Vagina (tissue), 2 donors: ENCODE data around the gene RNF10. TPM values are rescaled to one million over a fixed set of nuclear protein-coding genes. Genes with fewer than 3 reads are reported as not detected.

Source experiments
- DNase-seq, 2 donors: peaks; one replicate each; pipeline ENCODE4 v3.0.0-alpha.2; 2017; ENCODE audit errors: extremely low spot score in 2 of 2
- H3K27ac ChIP-seq: fragments of 200-600 bp; sonication (generic); one replicate; pipeline ENCODE4 v1.5.1; 2019
- H3K27me3 ChIP-seq: fragments of 200-600 bp; sonication (generic); one replicate; pipeline ENCODE4 v1.5.1; 2019
- H3K36me3 ChIP-seq, 2 donors: fragments of 200-600 bp; sonication (generic); one replicate each; pipeline ENCODE4 v1.5.1; 2017 to 2019
- H3K4me1 ChIP-seq: fragments of 200-600 bp; sonication (generic); one replicate; pipeline ENCODE4 v1.5.1; 2019
- H3K4me3 ChIP-seq, 2 donors: fragments of 200-600 bp; sonication (generic); 1 replicate in 1 of 2; 2 replicates in 1 of 2; pipeline ENCODE4 v1.5.1; 2016 to 2019
- H3K9me3 ChIP-seq: fragments of 200-600 bp; sonication (generic); one replicate; pipeline ENCODE4 v1.5.1; 2019
- CTCF ChIP-seq, 3 experiments: fragments of 450-650 bp in 2 of 3; fragments of 200-600 bp in 1 of 3; sonication (generic) in 1 of 3; IDR thresholded peaks; one replicate each; pipeline ENCODE4 v1.5.1; 2017 to 2019; ENCODE audit warnings: antibody characterized with exemption in 3 of 3, mild to moderate bottlenecking in 2 of 3, moderate library complexity in 2 of 3
- POLR2A ChIP-seq, 2 donors: fragments of 450-650 bp; IDR thresholded peaks; one replicate each; pipeline ENCODE4 v1.6.1; 2017; ENCODE audit warnings: antibody characterized with exemption in 2 of 2, mild to moderate bottlenecking in 2 of 2, moderate library complexity in 2 of 2
- POLR2AphosphoS5 ChIP-seq, 2 donors: sonication (generic); formaldehyde crosslinking; IDR thresholded peaks; one replicate each; pipeline ENCODE4 v1.9.0; 2017; ENCODE audit warnings: antibody characterized with exemption in 2 of 2, mild to moderate bottlenecking in 2 of 2, low read depth in 1 of 2; ENCODE audit not compliant: insufficient read depth in 1 of 2
- intact Hi-C: fragments of 100-400 bp; cut with DNase I; formaldehyde crosslinking; loops from one replicate; pipeline ENCODE4 v1.15.1; 2023
- total RNA-seq: library from RNA; depleted of rRNA; stranded (reverse); fragments of >200 nt; gene quantifications from one replicate; pipeline ENCODE4 v1.2.3, GENCODE V29; 2016

Gene RNF10
- total RNA-seq, 1 donor from 2014 or later, result 161 TPM

GRCh38 chr12:120574106-120574505 lies 40.0 kb downstream of the RNF10 start:
- intact Hi-C loops, result no loop called here
- DNase-seq, result no peak

DNA sequence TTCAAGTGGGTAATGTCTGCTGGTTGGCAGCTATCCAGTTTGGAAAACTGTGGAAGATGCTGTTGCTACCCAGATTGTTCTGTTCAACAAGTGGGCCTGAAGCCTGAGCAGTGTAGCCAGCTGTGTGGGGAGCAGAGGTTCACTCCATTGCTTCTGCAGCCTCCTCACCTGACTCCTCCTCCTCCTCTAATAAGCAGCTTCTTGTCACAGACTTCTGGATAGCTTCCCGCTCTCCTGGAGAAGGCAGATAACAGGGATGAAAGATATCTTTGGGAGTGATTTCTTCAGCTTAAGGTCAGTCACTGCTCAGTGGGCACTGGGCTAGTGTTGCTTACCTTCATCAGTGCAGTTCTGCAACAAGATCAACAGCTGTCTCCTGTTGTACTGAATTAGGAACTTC lies 45.0 kb downstream of the RNF10 start:
- H3K9me3 ChIP-seq, result no peaks in the 10 kb centered on the region
- TF ChIP-seq POLR2A (IDR thresholded peaks at IDR 0.05) (no peak), CTCF (IDR thresholded peaks at IDR 0.05) (no peak), POLR2AphosphoS5 (IDR thresholded peaks at IDR 0.05; ENCODE audit: insufficient read depth in 1 of 2, low read depth in 1 of 2) (no peak)
- no peak overlapping the region for H3K4me3 ChIP-seq
- H3K4me1 ChIP-seq, result peaks cover 28% of the 10 kb centered on the region
- DNase-seq, result no peak
- no peak overlapping the region for H3K27ac ChIP-seq
- H3K27me3 ChIP-seq, result no peaks in the 10 kb centered on the region
- peaks cover 0 to 47% of the 10 kb centered on the region in 2 donors for H3K36me3 ChIP-seq
- intact Hi-C loops, result no loop called here

More at GRCh38 chr12:120574106-120574505, 40.0 kb downstream of the RNF10 start:
- Histone ChIP-seq H3K9me3 (no peaks in the 10 kb centered on the region), H3K4me1 (no peaks in the 10 kb centered on the region), H3K27ac (no peak overlapping the region), H3K4me3 (no peak overlapping the region), H3K36me3 (peaks cover 0 to 92% of the 10 kb centered on the region in 2 donors), H3K27me3 (no peaks in the 10 kb centered on the region)
- TF ChIP-seq POLR2A (IDR thresholded peaks at IDR 0.05), result no peak
- no peak for TF ChIP-seq CTCF (IDR thresholded peaks at IDR 0.05)

DNA sequence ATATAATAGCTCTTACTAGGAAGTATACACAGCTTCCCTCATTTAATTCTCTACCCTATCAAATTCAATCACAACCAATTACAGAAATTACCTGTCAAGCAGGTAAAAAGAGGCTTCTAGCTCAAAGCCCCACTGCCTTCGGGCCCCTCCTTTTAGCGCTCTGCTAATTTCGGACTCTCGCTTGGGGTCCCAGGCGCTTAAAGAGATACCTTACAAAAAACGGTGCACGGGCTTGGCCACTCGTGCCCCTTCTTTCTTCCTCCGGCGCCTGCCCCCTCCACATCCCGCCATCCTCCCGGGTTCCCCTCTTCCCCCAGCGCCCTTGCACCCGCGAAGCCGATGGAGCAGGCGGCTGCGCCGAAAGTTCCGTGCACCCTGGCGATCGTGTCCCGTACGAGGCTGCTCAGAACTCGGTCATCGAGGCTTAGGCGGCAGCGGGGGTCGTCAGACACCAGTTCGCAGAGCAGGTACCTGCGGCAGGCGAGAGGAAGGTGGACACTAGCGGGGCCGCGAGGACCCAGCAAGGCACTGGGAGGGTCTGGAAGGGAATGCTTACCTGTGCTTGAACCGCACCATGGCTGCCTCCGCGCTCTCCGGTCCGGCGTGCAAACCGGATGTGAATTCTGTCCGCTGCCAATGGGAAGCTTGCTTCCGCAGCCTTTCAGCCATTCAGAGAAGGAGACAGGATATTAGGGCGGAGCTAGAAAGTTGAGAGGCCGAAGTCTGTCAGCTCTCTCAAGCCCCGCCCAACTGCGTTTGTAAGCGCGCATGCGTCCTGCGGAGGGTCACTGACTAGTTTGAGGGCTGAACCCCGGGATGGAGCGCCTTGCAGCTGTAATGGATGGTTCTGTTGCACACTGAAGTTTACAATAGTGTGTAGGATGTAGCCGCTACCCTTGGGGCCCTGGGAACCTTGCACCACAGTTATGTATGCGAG lies 46.9 kb downstream of the RNF10 start, which contains the start of gene POP5:
Gene POP5, minus strand, starts transcription at position 616 of the 937 bp plus-strand sequence. Its CDS starts 40 bp downstream, at position 576.
- TF ChIP-seq POLR2AphosphoS5 (IDR thresholded peaks at IDR 0.05; ENCODE audit: insufficient read depth in 1 of 2, low read depth in 1 of 2), result peak; percentile 88 to 97
- peak in 1 of 3 experiments; percentile 22 for TF ChIP-seq CTCF (IDR thresholded peaks at IDR 0.05)
- no peak for TF ChIP-seq POLR2A (IDR thresholded peaks at IDR 0.05)
- Histone ChIP-seq H3K4me3 (peak within 1 kb of the TSS; percentile 71 to 73), H3K9me3 (no peaks in the 10 kb centered on the region), H3K4me1 (peaks cover 36% of the 10 kb centered on the region), H3K27ac (peak within 1 kb of the TSS; percentile 38), H3K27me3 (no peaks in the 10 kb centered on the region), H3K36me3 (peaks cover 0 to 31% of the 10 kb centered on the region in 2 donors)
- peak; percentile 97 for DNase-seq
- intact Hi-C loops, result loop anchor here (5.0 kb wide), 2 partner anchors 66 to 131 kb away; partner anchors contain the start of gene UNC119B

- peak overlapping the region; percentile 71 to 73 for H3K4me3 ChIP-seq
- DNase-seq, result no peak
- TF ChIP-seq POLR2A (IDR thresholded peaks at IDR 0.05), result no peak
- TF ChIP-seq POLR2AphosphoS5 (IDR thresholded peaks at IDR 0.05; ENCODE audit: insufficient read depth in 1 of 2, low read depth in 1 of 2), result no peak
- TF ChIP-seq CTCF (IDR thresholded peaks at IDR 0.05), result no peak
- H3K9me3 ChIP-seq, result no peaks in the 10 kb centered on the region
- H3K27ac ChIP-seq, result peak overlapping the region; percentile 38
- H3K36me3 ChIP-seq, result peaks cover 0 to 22% of the 10 kb centered on the region in 2 donors
- peaks cover 36% of the 10 kb centered on the region for H3K4me1 ChIP-seq
- H3K27me3 ChIP-seq, result no peaks in the 10 kb centered on the region
- intact Hi-C loops, result loop anchor here (5.0 kb wide), 2 partner anchors 65 to 130 kb away; partner anchors contain the start of gene UNC119B
Observed at GRCh38 chr12:120581998-120582397, 47.8 kb downstream of the RNF10 start.
